ENCODE results near the gene UPF1.
A peak's percentile ranks its signal among the peaks of the same experiment; 100 is the strongest.

Gene UPF1

GRCh38 chr19:18785179-18786124 lies 46.3 kb upstream of the UPF1 start:
- TF ChIP-seq CREB1 (IDR thresholded peaks at IDR 0.05; ENCODE audit: low read depth) (no peak), EGR1 (IDR thresholded peaks at IDR 0.05) (no peak)

- TF ChIP-seq CEBPB (IDR thresholded peaks at IDR 0.05) (no peak), USF1 (IDR thresholded peaks at IDR 0.05) (no peak), NFIC (IDR thresholded peaks at IDR 0.05) (no peak), FOXM1 (IDR thresholded peaks at IDR 0.05; ENCODE audit: borderline replicate concordance, low read depth) (no peak), TCF12 (IDR thresholded peaks at IDR 0.05; ENCODE audit: low read depth) (no peak), REST (IDR thresholded peaks at IDR 0.05; ENCODE audit: low read depth) (no peak), EGR1 (IDR thresholded peaks at IDR 0.05) (no peak), YY1 (IDR thresholded peaks at IDR 0.05; ENCODE audit: low read depth) (no peak)
Observed at GRCh38 chr19:18788529-18789421, 43.0 kb upstream of the UPF1 start.

- TF ChIP-seq ZBTB7A (IDR thresholded peaks at IDR 0.05; ENCODE audit: low read depth) (peak; percentile 17; the same call in 1 of the 2 replicates), MAX (IDR thresholded peaks at IDR 0.05) (no peak)
Observed at GRCh38 chr19:18789422-18789869, 42.3 kb upstream of the UPF1 start.

- TF ChIP-seq MAX (IDR thresholded peaks at IDR 0.05) = peak; percentile 53; the same call in 1 of the 2 replicates
- no peak for TF ChIP-seq EGR1 (IDR thresholded peaks at IDR 0.05)
- TF ChIP-seq CREB1 (IDR thresholded peaks at IDR 0.05; ENCODE audit: low read depth) = no peak
- TF ChIP-seq TCF12 (IDR thresholded peaks at IDR 0.05; ENCODE audit: low read depth) = 0 out of 2 replicates have a peak, but pooled peaks have one; percentile 24
Observed at GRCh38 chr19:18789883-18790565, 41.7 kb upstream of the UPF1 start.

GRCh38 chr19:18790566-18791314 lies 41.0 kb upstream of the UPF1 start, which contains the start of gene COMP:
Gene COMP (minus strand): TSS chr19:18791305. CDS start chr19:18791269, 36 bp downstream.
- TF ChIP-seq TAF1 (IDR thresholded peaks at IDR 0.05; ENCODE audit: low read depth) (no peak), MAX (IDR thresholded peaks at IDR 0.05) (no peak), CEBPB (IDR thresholded peaks at IDR 0.05) (no peak), FOXM1 (IDR thresholded peaks at IDR 0.05; ENCODE audit: borderline replicate concordance, low read depth) (no peak), TCF12 (IDR thresholded peaks at IDR 0.05; ENCODE audit: low read depth) (no peak), USF1 (IDR thresholded peaks at IDR 0.05) (no peak), TEAD4 (IDR thresholded peaks at IDR 0.05) (no peak), RAD21 (IDR thresholded peaks at IDR 0.05; ENCODE audit: low read depth) (no peak), ZBTB7A (IDR thresholded peaks at IDR 0.05; ENCODE audit: low read depth) (no peak), EP300 (IDR thresholded peaks at IDR 0.05; ENCODE audit: borderline replicate concordance) (no peak), NFIC (IDR thresholded peaks at IDR 0.05) (no peak)

GRCh38 chr19:18791315-18791678 lies 40.5 kb upstream of the UPF1 start:
- TF ChIP-seq TEAD4 (IDR thresholded peaks at IDR 0.05) (no peak), EGR1 (IDR thresholded peaks at IDR 0.05) (no peak), NFIC (IDR thresholded peaks at IDR 0.05) (no peak), REST (IDR thresholded peaks at IDR 0.05; ENCODE audit: low read depth) (no peak), RAD21 (IDR thresholded peaks at IDR 0.05; ENCODE audit: low read depth) (no peak), MAX (IDR thresholded peaks at IDR 0.05) (no peak), FOXM1 (IDR thresholded peaks at IDR 0.05; ENCODE audit: borderline replicate concordance, low read depth) (no peak), TCF12 (IDR thresholded peaks at IDR 0.05; ENCODE audit: low read depth) (no peak)
